DOHH2 (cell line): ENCODE measurements around the gene PPP4R4.

ENCODE experiments used
- H3F3A ChIP-seq: fragments of 200-600 bp; sonication (generic), shearing (Covaris generic); 2 replicates; pipeline ENCODE4 v1.6.0; 2016; ENCODE audit warnings: antibody characterized with exemption, mild to moderate bottlenecking; ENCODE audit not compliant: control insufficient read depth, insufficient read depth
- H3K27ac ChIP-seq: fragments of 200-600 bp; sonication (generic); 2 replicates; pipeline ENCODE4 v1.5.1; 2014; ENCODE audit warnings: low read depth, mild to moderate bottlenecking, low read length, moderate library complexity
- H3K27me3 ChIP-seq: fragments of 200-600 bp; sonication (generic); 2 replicates; pipeline ENCODE4 v1.6.1; 2014; ENCODE audit warnings: mild to moderate bottlenecking, low read length, mixed read lengths; ENCODE audit not compliant: control insufficient read depth
- H3K36me3 ChIP-seq: fragments of 200-600 bp; sonication (generic); 2 replicates; pipeline ENCODE4 v1.6.1; 2014; ENCODE audit warnings: mild to moderate bottlenecking, low read length, moderate library complexity, mixed read lengths; ENCODE audit not compliant: control insufficient read depth
- H3K4me1 ChIP-seq: fragments of 200-600 bp; sonication (generic); 2 replicates; pipeline ENCODE4 v1.6.1; 2014; ENCODE audit warnings: mild to moderate bottlenecking, low read length, mixed read lengths; ENCODE audit not compliant: control insufficient read depth
- H3K4me2 ChIP-seq: fragments of 200-600 bp; sonication (generic); 2 replicates; pipeline ENCODE4 v1.6.0; 2014; ENCODE audit warnings: mild to moderate bottlenecking, low read length, moderate library complexity
- H3K4me3 ChIP-seq: fragments of 200-600 bp; sonication (generic); 2 replicates; pipeline ENCODE4 v1.5.1; 2014; ENCODE audit warnings: mild to moderate bottlenecking, low read length, mixed read lengths
- H3K79me2 ChIP-seq: fragments of 200-600 bp; sonication (generic); 2 replicates; pipeline ENCODE4 v1.6.1; 2014; ENCODE audit warnings: mild to moderate bottlenecking, low read length, mixed read lengths; ENCODE audit not compliant: control insufficient read depth
- H3K9me2 ChIP-seq: fragments of 200-600 bp; sonication (generic); replicated peaks from 2 replicates; pipeline ENCODE4 v1.6.1; 2014; ENCODE audit warnings: mild to moderate bottlenecking, low read length, mixed read lengths; ENCODE audit not compliant: control insufficient read depth
- H3K9me3 ChIP-seq: fragments of 200-600 bp; sonication (generic); 2 replicates; pipeline ENCODE4 v1.6.1; 2014; ENCODE audit warnings: antibody characterized with exemption, low read length, mixed read lengths; ENCODE audit not compliant: control insufficient read depth, insufficient read depth
- H4K20me1 ChIP-seq: fragments of 200-600 bp; sonication (generic); 2 replicates; pipeline ENCODE4 v1.6.0; 2014; ENCODE audit warnings: low read depth, mild to moderate bottlenecking, antibody characterized with exemption, low read length, moderate library complexity; ENCODE audit not compliant: control insufficient read depth, insufficient read depth
- EZH2phosphoT487 ChIP-seq: fragments of 200-600 bp; sonication (generic); IDR thresholded peaks from 2 replicates; pipeline ENCODE4 v1.6.1; 2017; ENCODE audit warnings: borderline replicate concordance, mild to moderate bottlenecking, antibody characterized with exemption, low read length, moderate library complexity, mixed read lengths
- TF ChIP-seq, protein P1 (sequence below): fragments of 200-600 bp; sonication (generic); IDR thresholded peaks from one replicate; pipeline ENCODE4 v1.5.1; 2014; ENCODE audit warnings: antibody characterized with exemption, mild to moderate bottlenecking, low read depth, low read length; ENCODE audit not compliant: poor library complexity, severe bottlenecking

The PPP4R4 gene

DNA sequence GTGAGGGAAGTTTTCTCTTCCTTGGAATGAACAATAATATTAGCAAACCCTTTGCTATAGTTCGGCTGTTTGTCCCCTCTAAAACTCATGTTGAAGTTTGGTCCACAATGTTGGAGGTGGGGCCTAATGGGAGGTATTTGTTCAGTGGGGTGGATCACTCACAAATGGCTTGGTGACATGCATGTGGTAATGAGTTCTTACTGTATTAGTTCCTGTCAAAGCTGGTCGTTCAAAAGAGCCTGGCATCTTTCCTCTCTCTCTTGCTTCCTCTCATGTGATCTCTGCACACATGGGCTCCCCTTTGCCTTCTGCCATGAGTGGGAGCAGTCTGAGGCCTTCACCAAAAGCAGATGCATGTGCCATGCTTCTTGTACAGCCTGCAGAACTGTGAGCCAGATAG is 13.1 kb upstream of the PPP4R4 start:
- no peak for TF ChIP-seq EZH2phosphoT487
- TF ChIP-seq, protein P1, sequence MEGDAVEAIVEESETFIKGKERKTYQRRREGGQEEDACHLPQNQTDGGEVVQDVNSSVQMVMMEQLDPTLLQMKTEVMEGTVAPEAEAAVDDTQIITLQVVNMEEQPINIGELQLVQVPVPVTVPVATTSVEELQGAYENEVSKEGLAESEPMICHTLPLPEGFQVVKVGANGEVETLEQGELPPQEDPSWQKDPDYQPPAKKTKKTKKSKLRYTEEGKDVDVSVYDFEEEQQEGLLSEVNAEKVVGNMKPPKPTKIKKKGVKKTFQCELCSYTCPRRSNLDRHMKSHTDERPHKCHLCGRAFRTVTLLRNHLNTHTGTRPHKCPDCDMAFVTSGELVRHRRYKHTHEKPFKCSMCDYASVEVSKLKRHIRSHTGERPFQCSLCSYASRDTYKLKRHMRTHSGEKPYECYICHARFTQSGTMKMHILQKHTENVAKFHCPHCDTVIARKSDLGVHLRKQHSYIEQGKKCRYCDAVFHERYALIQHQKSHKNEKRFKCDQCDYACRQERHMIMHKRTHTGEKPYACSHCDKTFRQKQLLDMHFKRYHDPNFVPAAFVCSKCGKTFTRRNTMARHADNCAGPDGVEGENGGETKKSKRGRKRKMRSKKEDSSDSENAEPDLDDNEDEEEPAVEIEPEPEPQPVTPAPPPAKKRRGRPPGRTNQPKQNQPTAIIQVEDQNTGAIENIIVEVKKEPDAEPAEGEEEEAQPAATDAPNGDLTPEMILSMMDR: no peak
- Histone ChIP-seq H3K36me3 (no peaks in the 10 kb centered on the region), H3K9me3 (no peaks in the 10 kb centered on the region), H3K27me3 (peaks cover 17% of the 10 kb centered on the region; the same call in 1 of the 2 replicates), H4K20me1 (no peaks in the 10 kb centered on the region), H3K9me2 (no peaks in the 10 kb centered on the region), H3K4me2 (no peak overlapping the region), H3K4me1 (no peaks in the 10 kb centered on the region), H3K27ac (no peak overlapping the region), H3K4me3 (no peak overlapping the region), H3F3A (no peaks in the 10 kb centered on the region), H3K79me2 (no peaks in the 10 kb centered on the region)

GRCh38 chr14:94161981-94162380 is 12.1 kb upstream of the PPP4R4 start:
- no peaks in the 10 kb centered on the region for H3K79me2 ChIP-seq
- no peaks in the 10 kb centered on the region for H4K20me1 ChIP-seq
- H3K9me3 ChIP-seq: no peaks in the 10 kb centered on the region
- no peak overlapping the region for H3K4me2 ChIP-seq
- no peak overlapping the region for H3K4me3 ChIP-seq
- no peaks in the 10 kb centered on the region for H3K4me1 ChIP-seq
- no peaks in the 10 kb centered on the region for H3K36me3 ChIP-seq
- TF ChIP-seq, protein P1: no peak
- TF ChIP-seq EZH2phosphoT487: no peak
- no peak overlapping the region for H3K27ac ChIP-seq
- peaks cover 20% of the 10 kb centered on the region for H3K27me3 ChIP-seq
- H3F3A ChIP-seq: no peaks in the 10 kb centered on the region
- no peaks in the 10 kb centered on the region for H3K9me2 ChIP-seq

- Histone ChIP-seq H3K4me1 (no peaks in the 10 kb centered on the region), H3K27me3 (peaks cover 22% of the 10 kb centered on the region), H3K9me3 (no peaks in the 10 kb centered on the region), H3K4me2 (no peak overlapping the region), H3K79me2 (no peaks in the 10 kb centered on the region), H3K9me2 (no peaks in the 10 kb centered on the region), H3K27ac (no peak overlapping the region), H3F3A (no peaks in the 10 kb centered on the region), H3K36me3 (no peaks in the 10 kb centered on the region), H3K4me3 (no peak overlapping the region), H4K20me1 (no peaks in the 10 kb centered on the region)
- no peak for TF ChIP-seq EZH2phosphoT487
- TF ChIP-seq, protein P1: no peak
These were observed 11.7 kb upstream of the PPP4R4 start for GRCh38 chr14:94162466-94162865.

GRCh38 chr14:94163796-94164195 is 10.3 kb upstream of the PPP4R4 start:
- Histone ChIP-seq H3K79me2 (no peaks in the 10 kb centered on the region), H3K9me2 (no peaks in the 10 kb centered on the region), H3F3A (no peaks in the 10 kb centered on the region), H3K4me2 (no peak overlapping the region), H3K4me3 (no peak overlapping the region), H4K20me1 (no peaks in the 10 kb centered on the region), H3K27ac (no peak overlapping the region), H3K36me3 (no peaks in the 10 kb centered on the region), H3K4me1 (no peaks in the 10 kb centered on the region), H3K9me3 (no peaks in the 10 kb centered on the region), H3K27me3 (peaks cover 12% of the 10 kb centered on the region)
- TF ChIP-seq, protein P1: no peak
- no peak for TF ChIP-seq EZH2phosphoT487
